GM19238 (cell line): ENCODE data around the gene TGM2.

ENCODE experiments used
- DNase-seq: peaks from one replicate; pipeline ENCODE4 v3.0.0; 2011; ENCODE audit warnings: low spot score; ENCODE audit not compliant: insufficient read length

The TGM2 gene

GRCh38 chr20:38162878-38163875 lies 1.9 kb downstream of the TGM2 start:
- DNase-seq, result no peak

- no peak for DNase-seq
These were observed 2.9 kb downstream of the TGM2 start for GRCh38 chr20:38162149-38162548.

GRCh38 chr20:38161412-38161774 lies 3.7 kb downstream of the TGM2 start:
- no peak for DNase-seq

GRCh38 chr20:38159957-38160756 lies 4.9 kb downstream of the TGM2 start:
- no peak for DNase-seq

GRCh38 chr20:38159566-38159956 lies 5.5 kb downstream of the TGM2 start:
- no peak for DNase-seq

GRCh38 chr20:38158701-38159351 lies 6.2 kb downstream of the TGM2 start:
- DNase-seq, result no peak

- no peak for DNase-seq
These were observed 7.2 kb downstream of the TGM2 start for GRCh38 chr20:38157635-38158495.

GRCh38 chr20:38156888-38157634 lies 8.0 kb downstream of the TGM2 start:
- no peak for DNase-seq

- DNase-seq, result no peak
These were observed 8.8 kb downstream of the TGM2 start for GRCh38 chr20:38156280-38156679.

GRCh38 chr20:38155811-38156210 lies 9.3 kb downstream of the TGM2 start:
- DNase-seq, result no peak

- no peak for DNase-seq
These were observed 11.7 kb downstream of the TGM2 start for GRCh38 chr20:38153401-38153800.

GRCh38 chr20:38152621-38153221 lies 12.3 kb downstream of the TGM2 start:
- DNase-seq, result peak; percentile 66

GRCh38 chr20:38152175-38152620 lies 12.9 kb downstream of the TGM2 start:
- DNase-seq, result peak; percentile 80

GRCh38 chr20:38151455-38151854 lies 13.6 kb downstream of the TGM2 start:
- DNase-seq, result peak; percentile 27

- DNase-seq, result no peak
These were observed 14.5 kb downstream of the TGM2 start for GRCh38 chr20:38150335-38151170.

GRCh38 chr20:38148328-38149102 lies 16.6 kb downstream of the TGM2 start:
- DNase-seq, result no peak

GRCh38 chr20:38147751-38148150 lies 17.3 kb downstream of the TGM2 start:
- no peak for DNase-seq

GRCh38 chr20:38147163-38147562 lies 17.9 kb downstream of the TGM2 start:
- DNase-seq, result no peak
